Measurements from ENCODE around the gene DISC1. TPM values are rescaled to one million over a fixed set of nuclear protein-coding genes. Genes with fewer than 3 reads are reported as not detected.

The DISC1 gene
- total and polyA plus RNA-seq, 2 donors (not counting 1 experiment from before 2014, with no cell fraction given): 2.7 to 4.3 TPM

GRCh38 chr1:231631717-231632116 is 5.1 kb downstream of the DISC1 start:
- no peaks in the 10 kb centered on the region for H3K79me2 ChIP-seq (ENCODE audit: control insufficient read depth, insufficient read depth, low read length)
- H4K20me1 ChIP-seq (ENCODE audit: control insufficient read depth, insufficient read depth, low read length, poor library complexity, severe bottlenecking): no peaks in the 10 kb centered on the region
- TF ChIP-seq CTCF (IDR thresholded peaks at IDR 0.05) (no peak), EZH2 (IDR thresholded peaks at IDR 0.05; ENCODE audit: borderline replicate concordance, insufficient read depth, low read depth, low read length, poor library complexity, severe bottlenecking) (no peak)
- no CpG with 5 or more reads among the region's 4 CpGs for WGBS (ENCODE audit: insufficient coverage)
- H3K27me3 Mint-ChIP-seq: no peaks in the 10 kb centered on the region
- no peak overlapping the region for H3K27ac Mint-ChIP-seq
- peaks cover 14% of the 10 kb centered on the region for H3K4me1 Mint-ChIP-seq
- H3K4me3 Mint-ChIP-seq: no peak overlapping the region
- no peak overlapping the region for H2AFZ ChIP-seq (ENCODE audit: insufficient read depth, low read depth, low read length, poor library complexity, severe bottlenecking)
- ATAC-seq (ENCODE audit: low read depth): no peak
- DNase-seq: no peak
- H3K9me3 Mint-ChIP-seq (ENCODE audit: insufficient read depth): no peaks in the 10 kb centered on the region
- H3K36me3 ChIP-seq (replicated peaks in 1 of 2; ENCODE audit: control extremely low read depth in 1 of 2, control insufficient read depth in 1 of 2, extremely low read depth in 1 of 2, insufficient read depth in 2 of 2, low read length in 1 of 2): peaks cover 0 to 3% of the 10 kb centered on the region in 2 experiments
- H3K27me3 ChIP-seq (replicated peaks in 1 of 4; ENCODE audit: control extremely low read depth in 1 of 4, control insufficient read depth in 3 of 4, insufficient read depth in 4 of 4, low read length in 3 of 4): no peaks in the 10 kb centered on the region
- no peak overlapping the region for H3K4me2 ChIP-seq (replicated peaks; ENCODE audit: low read depth, low read length, poor library complexity, severe bottlenecking)
- ChIA-PET CTCF (no interaction called here), POLR2A (no interaction called here)
- intact Hi-C loops (cut with micrococcal nuclease): no loop called here
- no peaks in the 10 kb centered on the region for H3K9me3 ChIP-seq (ENCODE audit: control extremely low read depth in 1 of 3, control insufficient read depth in 2 of 3, insufficient read depth in 1 of 3, low read length in 2 of 3)
- H3K4me1 ChIP-seq (ENCODE audit: control insufficient read depth in 2 of 2, insufficient read depth in 2 of 2, low read length in 2 of 2): peaks cover 9 to 10% of the 10 kb centered on the region in 2 donors
- H3K9ac ChIP-seq (ENCODE audit: low read length): no peak overlapping the region
- no peak overlapping the region for H3K4me3 ChIP-seq (ENCODE audit: control extremely low read depth in 1 of 5, extremely low read depth in 1 of 5, insufficient read depth in 1 of 5, low read depth in 2 of 5, low read length in 4 of 5)
- H3K27ac ChIP-seq (ENCODE audit: low read length in 2 of 2): no peak overlapping the region

DNA sequence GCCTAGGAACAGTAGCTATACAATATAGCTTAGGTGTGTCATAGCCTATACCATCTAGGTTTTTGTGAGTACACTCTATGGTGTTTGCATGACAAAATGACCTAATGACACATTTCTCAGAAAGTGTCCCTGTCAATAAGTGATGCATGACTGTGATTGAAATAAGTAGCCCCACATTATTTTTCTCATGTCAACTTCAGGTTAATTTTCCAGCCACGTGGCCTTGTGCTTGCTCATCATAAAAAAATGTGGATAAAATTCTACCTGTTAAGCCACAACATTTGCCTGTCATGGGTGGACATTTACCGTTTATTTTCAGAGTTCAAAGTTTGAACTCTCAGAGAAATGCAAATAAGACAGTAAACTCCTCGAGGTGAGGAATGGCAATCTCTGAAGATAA is 5.5 kb downstream of the DISC1 start:
- WGBS (ENCODE audit: insufficient coverage): 80% methylated on average over 1 of the region's 3 CpGs
- POLR2A ChIA-PET: no interaction called here
- H3K27ac ChIP-seq (ENCODE audit: low read length in 2 of 2): no peak overlapping the region
- H3K4me3 ChIP-seq (ENCODE audit: control extremely low read depth in 1 of 5, extremely low read depth in 1 of 5, insufficient read depth in 1 of 5, low read depth in 2 of 5, low read length in 4 of 5): no peak overlapping the region
- intact Hi-C loops (cut with micrococcal nuclease): no loop called here
- H3K27ac Mint-ChIP-seq: no peak overlapping the region
- H3K36me3 ChIP-seq (replicated peaks in 1 of 2; ENCODE audit: control extremely low read depth in 1 of 2, control insufficient read depth in 1 of 2, extremely low read depth in 1 of 2, insufficient read depth in 2 of 2, low read length in 1 of 2): peaks cover 0 to 3% of the 10 kb centered on the region in 2 experiments
- CTCF ChIA-PET: no interaction called here
- H3K4me2 ChIP-seq (replicated peaks; ENCODE audit: low read depth, low read length, poor library complexity, severe bottlenecking): no peak overlapping the region
- H3K27me3 ChIP-seq (replicated peaks in 1 of 4; ENCODE audit: control extremely low read depth in 1 of 4, control insufficient read depth in 3 of 4, insufficient read depth in 4 of 4, low read length in 3 of 4): no peaks in the 10 kb centered on the region
- no peaks in the 10 kb centered on the region for H3K79me2 ChIP-seq (ENCODE audit: control insufficient read depth, insufficient read depth, low read length)
- TF ChIP-seq EZH2 (IDR thresholded peaks at IDR 0.05; ENCODE audit: borderline replicate concordance, insufficient read depth, low read depth, low read length, poor library complexity, severe bottlenecking): no peak
- H3K4me1 Mint-ChIP-seq: peaks cover 14% of the 10 kb centered on the region
- H4K20me1 ChIP-seq (ENCODE audit: control insufficient read depth, insufficient read depth, low read length, poor library complexity, severe bottlenecking): no peaks in the 10 kb centered on the region
- H2AFZ ChIP-seq (ENCODE audit: insufficient read depth, low read depth, low read length, poor library complexity, severe bottlenecking): no peak overlapping the region
- no peaks in the 10 kb centered on the region for H3K9me3 ChIP-seq (ENCODE audit: control extremely low read depth in 1 of 3, control insufficient read depth in 2 of 3, insufficient read depth in 1 of 3, low read length in 2 of 3)
- H3K27me3 Mint-ChIP-seq: no peaks in the 10 kb centered on the region
- H3K9ac ChIP-seq (ENCODE audit: low read length): no peak overlapping the region
- H3K4me3 Mint-ChIP-seq: no peak overlapping the region
- H3K4me1 ChIP-seq (ENCODE audit: control insufficient read depth in 2 of 2, insufficient read depth in 2 of 2, low read length in 2 of 2): peaks cover 7 to 10% of the 10 kb centered on the region in 2 donors
- H3K9me3 Mint-ChIP-seq (ENCODE audit: insufficient read depth): no peaks in the 10 kb centered on the region
- DNase-seq (no peak), ATAC-seq (ENCODE audit: low read depth) (no peak)
